ENCODE results near the gene TTC39B. TPM values are rescaled to one million over a fixed set of nuclear protein-coding genes. Genes with fewer than 3 reads are reported as not detected.

Gene TTC39B
- total RNA-seq, 2 donors from 2014 or later: 53.5 to 69.5 TPM

- Mint-ChIP-seq H3K9me3 (no peaks in the 10 kb centered on the region), H3K36me3 (ENCODE audit: low read depth) (peaks cover 44% of the 10 kb centered on the region), H3K4me3 (no peak overlapping the region), H3K27me3 (ENCODE audit: insufficient read depth) (no peaks in the 10 kb centered on the region), H3K4me1 (peaks cover 14% of the 10 kb centered on the region), H3K27ac (no peak overlapping the region)
- no peak for TF ChIP-seq CTCF (conservative IDR thresholded peaks at IDR 0.05)
- peaks cover 9% of the 10 kb centered on the region for H3K9me3 ChIP-seq (ENCODE audit: control insufficient read depth, low read length)
- H3K36me3 ChIP-seq (ENCODE audit: control insufficient read depth, insufficient read depth, low read length): peaks cover 21% of the 10 kb centered on the region
- peaks cover 9% of the 10 kb centered on the region for H3K4me1 ChIP-seq (ENCODE audit: control insufficient read depth, insufficient read depth, low read length)
- no peaks in the 10 kb centered on the region for H3K27me3 ChIP-seq (ENCODE audit: control insufficient read depth, insufficient read depth, low read length, poor library complexity, severe bottlenecking)
- H3K27ac ChIP-seq (ENCODE audit: low read depth, low read length): no peak overlapping the region
- no peak overlapping the region for H3K9ac ChIP-seq (ENCODE audit: extremely low read depth, low read length, poor library complexity, severe bottlenecking)
- no peak overlapping the region for H3K4me3 ChIP-seq (ENCODE audit: low read length)
- no peak for DNase-seq
These were observed 143.1 kb downstream of the TTC39B start for GRCh38 chr9:15163931-15164330.

- no peak for TF ChIP-seq CTCF (conservative IDR thresholded peaks at IDR 0.05)
- Mint-ChIP-seq H3K27ac (no peak overlapping the region), H3K27me3 (ENCODE audit: insufficient read depth) (no peaks in the 10 kb centered on the region), H3K9me3 (no peaks in the 10 kb centered on the region), H3K4me1 (peaks cover 28% of the 10 kb centered on the region), H3K36me3 (ENCODE audit: low read depth) (peaks cover 33% of the 10 kb centered on the region), H3K4me3 (no peak overlapping the region)
- Histone ChIP-seq H3K36me3 (ENCODE audit: control insufficient read depth, insufficient read depth, low read length) (peaks cover 13% of the 10 kb centered on the region), H3K4me3 (ENCODE audit: low read length) (no peak overlapping the region), H3K4me1 (ENCODE audit: control insufficient read depth, insufficient read depth, low read length) (peaks cover 21% of the 10 kb centered on the region), H3K27ac (ENCODE audit: low read depth, low read length) (no peak overlapping the region), H3K9me3 (ENCODE audit: control insufficient read depth, low read length) (peaks cover 9% of the 10 kb centered on the region), H3K9ac (ENCODE audit: extremely low read depth, low read length, poor library complexity, severe bottlenecking) (no peak overlapping the region), H3K27me3 (ENCODE audit: control insufficient read depth, insufficient read depth, low read length, poor library complexity, severe bottlenecking) (no peaks in the 10 kb centered on the region)
- DNase-seq: no peak
- 93 to 94% methylated on average over 3 to 5 of the region's 5 CpGs for WGBS, 2 experiments (ENCODE audit: insufficient coverage in 1 of 2, insufficient read length in 1 of 2)
These were observed 145.3 kb downstream of the TTC39B start for GRCh38 chr9:15161753-15162152.

- no peak for TF ChIP-seq CTCF (conservative IDR thresholded peaks at IDR 0.05)
- Mint-ChIP-seq H3K27ac (no peak overlapping the region), H3K27me3 (ENCODE audit: insufficient read depth) (no peaks in the 10 kb centered on the region), H3K4me1 (peaks cover 32% of the 10 kb centered on the region), H3K9me3 (no peaks in the 10 kb centered on the region), H3K36me3 (ENCODE audit: low read depth) (peaks cover 28% of the 10 kb centered on the region), H3K4me3 (no peak overlapping the region)
- peaks cover 9% of the 10 kb centered on the region for H3K9me3 ChIP-seq (ENCODE audit: control insufficient read depth, low read length)
- no peak overlapping the region for H3K4me3 ChIP-seq (ENCODE audit: low read length)
- no peak for DNase-seq
- H3K4me1 ChIP-seq (ENCODE audit: control insufficient read depth, insufficient read depth, low read length): peaks cover 29% of the 10 kb centered on the region
- WGBS, 2 experiments (ENCODE audit: insufficient coverage in 1 of 2, insufficient read length in 1 of 2): 100% methylated on average over 1 of the region's 1 CpG; no CpG with 5 or more reads in 1 of the 2 experiments
- no peaks in the 10 kb centered on the region for H3K27me3 ChIP-seq (ENCODE audit: control insufficient read depth, insufficient read depth, low read length, poor library complexity, severe bottlenecking)
- H3K9ac ChIP-seq (ENCODE audit: extremely low read depth, low read length, poor library complexity, severe bottlenecking): no peak overlapping the region
- no peak overlapping the region for H3K27ac ChIP-seq (ENCODE audit: low read depth, low read length)
- H3K36me3 ChIP-seq (ENCODE audit: control insufficient read depth, insufficient read depth, low read length): peaks cover 5% of the 10 kb centered on the region
These were observed 146.3 kb downstream of the TTC39B start for GRCh38 chr9:15160673-15161072.

All from endodermal cell (in vitro differentiated cells).